GM21515 (cell line): Measurements from ENCODE around the gene TTF1.

ENCODE experiments used
- ATAC-seq: cut with Tn5 transposase; IDR thresholded peaks from one replicate; pipeline ENCODE4 v1.9.1; 2021; ENCODE audit not compliant: unreplicated experiment

Gene TTF1

GRCh38 chr9:132406554-132407122 is at the start of gene TTF1:
TTF1 (minus strand) TSS chr9:132406840; CDS start chr9:132402821, 4,019 bp downstream.
- peak; percentile 69 for ATAC-seq

GRCh38 chr9:132456241-132456640 is 49.6 kb upstream of the TTF1 start:
- ATAC-seq: no peak

DNA sequence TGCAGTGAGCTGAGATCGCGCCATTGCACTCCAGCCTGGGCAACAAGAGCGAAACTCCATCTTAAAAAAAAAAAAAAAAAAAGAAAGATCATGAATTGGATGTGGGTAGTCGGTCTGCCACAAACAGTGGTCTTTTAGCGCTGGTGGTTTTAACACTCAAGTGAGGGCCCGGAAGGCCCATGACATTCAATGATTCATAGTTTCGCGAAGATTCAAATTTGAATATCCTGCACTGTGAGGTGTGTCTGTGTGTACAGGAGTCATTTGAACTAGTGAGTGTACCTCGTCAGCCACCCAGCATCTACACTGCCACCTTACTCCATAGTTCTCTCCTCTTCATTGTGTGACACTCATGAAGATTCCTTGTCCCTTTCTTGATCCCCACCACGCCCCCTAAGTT is 44.6 kb upstream of the TTF1 start:
- no peak for ATAC-seq

DNA sequence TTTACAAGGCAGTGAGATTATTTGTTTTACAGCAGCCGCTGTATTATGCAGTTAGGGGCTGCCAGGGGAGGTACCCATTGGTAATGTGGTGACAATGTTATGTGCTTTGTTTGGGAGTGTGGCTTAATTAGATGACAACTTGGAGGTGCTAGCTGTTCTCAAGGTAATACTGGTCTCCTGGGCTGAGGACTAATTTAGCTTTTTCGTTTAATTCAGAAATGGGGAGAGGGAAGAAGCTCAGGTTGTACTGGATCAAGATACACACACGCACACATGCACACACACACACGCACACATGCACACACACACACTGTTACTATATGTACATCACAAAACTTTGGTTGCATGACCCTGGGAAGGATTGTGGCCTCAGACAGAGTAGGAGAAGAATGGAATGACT is 41.3 kb upstream of the TTF1 start:
- ATAC-seq: no peak

DNA sequence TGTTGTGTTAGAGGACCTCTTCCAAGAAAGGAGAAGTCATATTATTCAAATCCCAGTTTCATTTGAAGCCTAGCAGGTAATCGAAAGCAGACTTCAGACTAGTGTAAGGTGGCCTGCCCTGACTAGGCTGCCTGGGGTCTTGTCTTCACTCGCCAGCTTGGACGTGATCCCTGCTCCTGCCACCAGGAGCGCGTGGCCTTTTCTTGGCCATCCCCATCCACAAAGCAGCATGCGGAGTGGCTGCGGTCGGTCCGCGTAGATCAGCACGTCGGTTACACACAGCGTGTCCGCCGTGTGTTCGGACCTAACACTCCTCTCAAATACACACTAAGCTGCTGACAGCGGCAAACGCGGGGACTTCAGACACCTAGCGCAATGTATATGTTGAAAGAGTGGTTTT is 40.7 kb upstream of the TTF1 start:
- no peak for ATAC-seq

GRCh38 chr9:132446887-132447286 is 40.2 kb upstream of the TTF1 start:
- no peak for ATAC-seq

- no peak for ATAC-seq
These were observed 37.4 kb upstream of the TTF1 start for GRCh38 chr9:132443951-132444607.

GRCh38 chr9:132441404-132441803 is 34.8 kb upstream of the TTF1 start:
- ATAC-seq: no peak

GRCh38 chr9:132440735-132441134 is 34.1 kb upstream of the TTF1 start:
- ATAC-seq: no peak

DNA sequence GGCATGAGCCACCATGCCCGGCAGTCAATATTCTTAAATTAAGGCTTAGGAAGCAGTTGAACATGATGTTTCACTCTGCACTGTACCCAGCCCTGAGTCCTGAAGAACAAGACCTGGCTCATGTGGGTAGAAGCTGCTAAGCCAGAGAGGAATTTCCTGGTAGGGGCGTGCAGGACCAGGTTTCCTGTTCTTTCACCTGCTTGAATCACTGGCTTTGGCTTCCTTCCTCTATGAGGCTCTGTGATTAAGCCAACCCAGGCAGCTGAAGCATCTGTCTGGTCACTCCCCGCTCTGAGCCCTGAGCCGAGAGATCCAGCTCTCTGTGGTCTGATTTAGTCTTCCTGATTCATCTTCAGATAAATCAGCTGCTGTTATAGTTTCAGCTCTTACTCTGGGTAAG is 32.5 kb upstream of the TTF1 start:
- no peak for ATAC-seq

GRCh38 chr9:132434881-132435280 is 28.2 kb upstream of the TTF1 start:
- ATAC-seq: no peak

- no peak for ATAC-seq
These were observed 24.4 kb upstream of the TTF1 start for GRCh38 chr9:132430998-132431397.

GRCh38 chr9:132426639-132427414 is 20.2 kb upstream of the TTF1 start:
- ATAC-seq: no peak

GRCh38 chr9:132425675-132426062 is 19.0 kb upstream of the TTF1 start:
- no peak for ATAC-seq

GRCh38 chr9:132424857-132425674 is 18.4 kb upstream of the TTF1 start:
- no peak for ATAC-seq

DNA sequence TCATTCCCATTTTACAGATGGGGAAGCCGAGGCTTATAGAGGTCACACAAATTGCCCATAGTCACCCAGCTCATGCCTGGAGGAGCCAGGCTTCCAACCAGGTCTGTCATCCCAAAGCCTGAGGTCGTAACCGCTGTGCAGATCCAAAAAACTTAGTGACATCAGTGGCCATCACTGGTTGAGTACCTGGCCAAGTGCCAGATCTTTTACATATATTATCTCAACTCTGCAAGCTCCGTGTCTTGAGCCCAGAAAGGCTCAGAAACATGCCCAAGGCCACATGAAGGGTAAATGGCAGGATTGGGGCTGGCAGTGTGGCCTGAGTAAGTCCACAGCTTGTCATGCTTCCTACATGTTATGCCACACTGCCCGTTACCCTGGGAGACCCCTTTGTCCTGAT is 16.9 kb upstream of the TTF1 start:
- ATAC-seq: no peak

- no peak for ATAC-seq
These were observed 15.9 kb upstream of the TTF1 start for GRCh38 chr9:132422574-132422973.

DNA sequence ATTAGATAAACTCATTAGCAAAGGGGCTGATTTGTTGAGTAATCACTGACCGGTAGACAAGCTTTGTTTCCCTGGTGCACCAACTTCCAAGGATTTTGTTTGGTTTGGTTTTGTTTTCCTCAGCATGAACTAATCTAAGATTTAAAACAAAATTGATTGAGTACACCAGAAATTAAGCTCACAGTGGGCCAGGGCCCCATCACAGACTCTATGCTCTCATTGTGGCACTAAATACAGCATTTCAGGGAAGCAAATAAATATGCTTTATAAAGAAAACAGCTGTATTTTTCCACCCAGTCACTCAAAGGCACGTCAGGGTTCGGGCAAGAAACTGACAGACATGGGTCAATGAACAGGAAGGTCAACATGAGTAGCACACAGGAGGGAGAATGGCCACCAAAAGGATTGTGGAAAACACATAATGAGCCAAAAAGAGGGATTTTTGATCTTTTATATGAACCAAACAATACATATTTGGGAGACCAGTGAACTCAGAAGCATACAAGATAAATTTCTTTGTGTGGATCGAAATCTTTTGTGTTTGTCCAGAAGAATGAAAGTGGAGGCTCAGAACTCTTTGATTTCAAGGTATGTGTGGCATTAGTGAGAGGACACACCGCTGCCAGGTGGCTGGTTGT is 12.2 kb upstream of the TTF1 start:
- ATAC-seq: no peak

DNA sequence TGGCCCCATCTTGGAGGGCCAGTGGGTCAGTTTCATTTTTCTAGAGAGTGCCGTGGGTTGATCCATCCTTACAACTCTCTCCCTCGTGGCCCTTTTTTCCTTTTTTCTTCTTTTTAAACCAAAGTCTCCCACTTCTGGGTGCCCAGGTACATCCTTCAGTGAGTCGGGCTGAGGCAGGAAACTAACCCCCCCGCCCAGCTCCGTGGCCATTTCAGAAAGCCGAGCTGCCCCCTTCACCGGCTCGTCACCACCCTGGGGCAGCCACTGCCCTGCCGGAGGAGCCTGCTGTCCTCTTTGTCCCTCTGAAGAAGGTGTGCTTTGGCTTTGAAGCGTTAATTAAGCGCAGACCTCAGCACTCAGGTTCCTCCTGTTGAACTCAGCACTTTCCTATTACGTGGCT is 8.5 kb upstream of the TTF1 start:
- no peak for ATAC-seq

DNA sequence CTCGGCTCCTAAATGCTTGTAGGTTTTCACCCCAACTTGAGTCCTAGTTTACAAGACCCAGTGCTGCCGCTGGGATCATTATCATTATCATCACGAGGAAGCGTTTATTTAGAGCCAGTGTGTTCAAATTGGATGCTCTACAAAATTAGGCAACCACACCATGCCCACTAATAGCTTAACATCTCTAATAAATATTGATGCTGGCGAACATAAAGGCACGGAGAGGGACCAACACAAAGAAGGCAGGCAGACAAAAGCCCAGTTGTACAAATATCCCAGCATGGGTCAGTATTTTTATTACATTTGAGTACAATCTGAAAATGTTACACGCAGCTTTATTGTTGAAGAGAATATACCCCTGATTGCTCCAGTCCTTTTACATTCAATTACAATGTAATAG is 8.1 kb upstream of the TTF1 start:
- no peak for ATAC-seq

- ATAC-seq: no peak
These were observed 7.3 kb upstream of the TTF1 start for GRCh38 chr9:132413926-132414325.
